Common myeloid progenitor, CD34-positive (primary cell): ENCODE results near the gene SPIN2A.
"Not testable (repeated sequence)": the region's sequence is repeated elsewhere in the genome, so short reads cannot be mapped to it uniquely, and the experiment has no call there.

ENCODE experiments used
- CTCF ChIA-PET: fragments of 350-600 bp; sonication (Branson Sonifier 250); formaldehyde crosslinking; loops from one replicate; lab custom pipeline; 2021; ENCODE audit warnings: antibody characterized with exemption; lab: Charles Lee
- POLR2A ChIA-PET: fragments of 350-600 bp; sonication (Branson Sonifier 250); formaldehyde crosslinking; loops from one replicate; lab custom pipeline; 2021; ENCODE audit warnings: antibody characterized with exemption; lab: Charles Lee
- DNase-seq, 3 donors: peaks; one replicate each; pipeline versions ENCODE4 v3.0.0 to v3.0.0-alpha.2; 2013
- H3K27ac ChIP-seq, 2 experiments: 1 replicate in 1 of 2; 2 replicates in 1 of 2; pipeline ENCODE4 v1.7.0; 2013; ENCODE audit warnings: inconsistent platforms in 2 of 2, low read length in 2 of 2, mild to moderate bottlenecking in 2 of 2, low read depth in 1 of 2, moderate library complexity in 1 of 2; ENCODE audit not compliant: severe bottlenecking in 2 of 2, insufficient read depth in 1 of 2, poor library complexity in 1 of 2
- H3K27me3 ChIP-seq, 5 experiments: replicated peaks in 2 of 5; 1 replicate in 3 of 5; 2 replicates in 2 of 5; pipeline versions ENCODE4 v1.6.1 to v1.7.0; 2013; ENCODE audit warnings: low read length in 4 of 5, mild to moderate bottlenecking in 2 of 5, moderate library complexity in 2 of 5, inconsistent platforms in 1 of 5; ENCODE audit not compliant: insufficient read depth in 5 of 5, control insufficient read depth in 4 of 5
- H3K36me3 ChIP-seq, 4 experiments: 1 replicate in 2 of 4; 2 replicates in 2 of 4; pipeline versions ENCODE4 v1.6.1 to v1.7.0; 2013; ENCODE audit warnings: low read length in 3 of 4, control low read depth in 1 of 4, mild to moderate bottlenecking in 1 of 4; ENCODE audit not compliant: control insufficient read depth in 4 of 4, insufficient read depth in 4 of 4
- H3K4me1 ChIP-seq, 4 experiments: 1 replicate in 3 of 4; 2 replicates in 1 of 4; pipeline versions ENCODE4 v1.6.1 to v1.7.1; 2013; ENCODE audit warnings: low read length in 3 of 4, mild to moderate bottlenecking in 3 of 4, control low read depth in 1 of 4, inconsistent platforms in 1 of 4, moderate library complexity in 1 of 4; ENCODE audit not compliant: control insufficient read depth in 4 of 4, insufficient read depth in 4 of 4; ENCODE audit errors: control extremely low read depth in 1 of 4
- H3K4me3 ChIP-seq, 7 experiments: 1 replicate in 4 of 7; 2 replicates in 3 of 7; pipeline versions ENCODE4 v1.5.1 to v1.7.0; 2013; ENCODE audit warnings: mild to moderate bottlenecking in 7 of 7, low read length in 6 of 7, moderate library complexity in 6 of 7, inconsistent platforms in 2 of 7, low read depth in 2 of 7, control low read depth in 1 of 7; ENCODE audit not compliant: insufficient read depth in 4 of 7, control insufficient read depth in 1 of 7; ENCODE audit errors: extremely low read depth in 1 of 7
- H3K9me3 ChIP-seq, 5 experiments: 1 replicate in 4 of 5; 2 replicates in 1 of 5; pipeline versions ENCODE4 v1.6.1 to v1.7.1; 2013; ENCODE audit warnings: low read length in 4 of 5, mild to moderate bottlenecking in 2 of 5, inconsistent platforms in 1 of 5, low read depth in 1 of 5, moderate library complexity in 1 of 5; ENCODE audit not compliant: control insufficient read depth in 4 of 5, insufficient read depth in 2 of 5; ENCODE audit errors: control extremely low read depth in 1 of 5
- WGBS: methylation state at CpG from one replicate; pipeline ENCODE4 v1.1.5; 2013; ENCODE audit not compliant: insufficient coverage; 5-methylcytosine and 5-hydroxymethylcytosine counted together

SPIN2A gene

GRCh38 chrX:57138674-57139073 lies 1.5 kb upstream of the SPIN2A start:
- Histone ChIP-seq H3K4me1 (no peaks in the 10 kb centered on the region), H3K27me3 (no peaks in the 10 kb centered on the region), H3K4me3 (no peak overlapping the region), H3K9me3 (peaks cover 0 to 3% (median 0%) of the 10 kb centered on the region in 5 experiments), H3K36me3 (peaks cover 0 to 2% (median under 1%) of the 10 kb centered on the region in 4 experiments), H3K27ac (no peak overlapping the region)
- DNase-seq: no peak
- POLR2A ChIA-PET: no interaction called here
- WGBS: no CpG with 5 or more reads among the region's 4 CpGs
- CTCF ChIA-PET: no interaction called here

- whole genome bisulfite sequencing: no CpG with 5 or more reads among the region's 1 CpG
- H3K9me3 ChIP-seq: peaks cover 0 to 3% (median 0%) of the 10 kb centered on the region in 5 experiments
- no peak overlapping the region for H3K4me3 ChIP-seq
- POLR2A ChIA-PET: no interaction called here
- H3K36me3 ChIP-seq: peaks cover 0 to 2% (median 0%) of the 10 kb centered on the region in 4 experiments
- no peak overlapping the region for H3K27ac ChIP-seq
- no peaks in the 10 kb centered on the region for H3K4me1 ChIP-seq
- no peak for DNase-seq
- CTCF ChIA-PET: no interaction called here
- H3K27me3 ChIP-seq: no peaks in the 10 kb centered on the region
Observed at GRCh38 chrX:57137501-57137900, 304 bp upstream of the SPIN2A start.

GRCh38 chrX:57136589-57136988 lies 608 bp downstream of the SPIN2A start:
- H3K36me3 ChIP-seq, CTCF ChIA-PET, H3K4me3 ChIP-seq, POLR2A ChIA-PET, H3K9me3 ChIP-seq, H3K27me3 ChIP-seq, H3K27ac ChIP-seq, DNase-seq, H3K4me1 ChIP-seq: not testable (repeated sequence)
- 94% methylated on average over 1 of the region's 3 CpGs for WGBS

- Histone ChIP-seq H3K4me1 (no peaks in the 10 kb centered on the region), H3K9me3 (peaks cover 0 to 3% (median 0%) of the 10 kb centered on the region in 5 experiments), H3K27ac (no peak overlapping the region), H3K36me3 (peaks cover 0 to 2% (median 0%) of the 10 kb centered on the region in 4 experiments), H3K27me3 (no peaks in the 10 kb centered on the region), H3K4me3 (no peak overlapping the region)
- POLR2A ChIA-PET: no interaction called here
- CTCF ChIA-PET: no interaction called here
- 100% methylated on average over 1 of the region's 3 CpGs for WGBS
- no peak for DNase-seq
Observed at GRCh38 chrX:57135287-57135686, 1.9 kb downstream of the SPIN2A start.

- Histone ChIP-seq H3K36me3 (peaks cover 0 to 2% (median 0%) of the 10 kb centered on the region in 4 experiments), H3K27ac (no peak overlapping the region), H3K27me3 (no peaks in the 10 kb centered on the region), H3K4me1 (no peaks in the 10 kb centered on the region), H3K9me3 (peaks cover 0 to 3% (median 0%) of the 10 kb centered on the region in 5 experiments), H3K4me3 (no peak overlapping the region)
- ChIA-PET CTCF (no interaction called here), POLR2A (no interaction called here)
- DNase-seq: no peak
- 100% methylated on average over 2 of the region's 3 CpGs for WGBS
Observed at GRCh38 chrX:57134702-57135101, 2.5 kb downstream of the SPIN2A start.

GRCh38 chrX:57133706-57134105 lies 3.5 kb downstream of the SPIN2A start:
- 60% methylated on average over 1 of the region's 4 CpGs for WGBS
- peaks cover 0 to 2% (median 0%) of the 10 kb centered on the region in 4 experiments for H3K36me3 ChIP-seq
- H3K4me1 ChIP-seq: no peaks in the 10 kb centered on the region
- H3K4me3 ChIP-seq: no peak overlapping the region
- no peak overlapping the region for H3K27ac ChIP-seq
- DNase-seq: no peak
- H3K9me3 ChIP-seq: peaks cover 0 to 3% (median 0%) of the 10 kb centered on the region in 5 experiments
- POLR2A ChIA-PET: no interaction called here
- no peaks in the 10 kb centered on the region for H3K27me3 ChIP-seq
- CTCF ChIA-PET: no interaction called here

GRCh38 chrX:57133284-57133683 lies 3.9 kb downstream of the SPIN2A start:
- H3K9me3 ChIP-seq, H3K27me3 ChIP-seq, H3K27ac ChIP-seq, CTCF ChIA-PET, DNase-seq, H3K4me3 ChIP-seq, POLR2A ChIA-PET, H3K4me1 ChIP-seq, H3K36me3 ChIP-seq: not testable (repeated sequence)
- WGBS: 58% methylated on average over 2 of the region's 4 CpGs
